K562 (cell line): ENCODE data around the gene CDK11A. TPM values are rescaled to one million over a fixed set of nuclear protein-coding genes. Genes with fewer than 3 reads are reported as not detected.
A peak's percentile ranks its signal among the peaks of the same experiment; 100 is the strongest.

Source experiments
- ARNT ChIP-seq, 2 experiments: fragments of 450-650 bp; IDR thresholded peaks; 2 replicates each; pipeline ENCODE4 v1.6.1; 2016; ENCODE audit warnings: mild to moderate bottlenecking in 1 of 2
- CHCHD3 ChIP-seq: fragments of 250-450 bp; sonication (Bioruptor Pico); IDR thresholded peaks from 2 replicates; pipeline ENCODE4 v2.1.2; 2022; ENCODE audit warnings: mild to moderate bottlenecking
- CREB1 ChIP-seq, 2 experiments: sonication (generic) in 1 of 2; formaldehyde crosslinking in 1 of 2; IDR thresholded peaks; 2 replicates each; pipeline versions ENCODE4 v1.6.1 to v1.8.0; 2012 to 2022; ENCODE audit warnings: inconsistent platforms in 1 of 2, mild to moderate bottlenecking in 1 of 2, missing genetic modification reagents in 1 of 2, moderate library complexity in 1 of 2
- EHMT2 ChIP-seq: fragments of 450-650 bp; IDR thresholded peaks from 2 replicates; pipeline ENCODE4 v1.6.1; 2018; ENCODE audit warnings: antibody characterized with exemption
- HDAC6 ChIP-seq: IDR thresholded peaks from 2 replicates; pipeline ENCODE4 v1.6.1; 2012; ENCODE audit warnings: low read depth, mild to moderate bottlenecking, control low read depth, inconsistent platforms, low read length, moderate library complexity
- ILK ChIP-seq: fragments of 450-650 bp; IDR thresholded peaks from 2 replicates; pipeline ENCODE4 v1.6.1; 2016; ENCODE audit warnings: missing genetic modification characterization, low read depth, mild to moderate bottlenecking, missing compliant biosample characterization, moderate library complexity, borderline replicate concordance
- KDM2B ChIP-seq: fragments of 250-450 bp; sonication (Bioruptor Pico); IDR thresholded peaks from 2 replicates; pipeline ENCODE4 v1.8.0; 2021; ENCODE audit warnings: mild to moderate bottlenecking, moderate library complexity
- KLF10 ChIP-seq: fragments of 250-450 bp; sonication (Bioruptor Pico); IDR thresholded peaks from 2 replicates; pipeline ENCODE4 v1.6.1; 2021; ENCODE audit warnings: matching md5 sums
- MCM5 ChIP-seq: fragments of 450-650 bp; IDR thresholded peaks from 2 replicates; pipeline ENCODE4 v1.6.1; 2016; ENCODE audit warnings: low read depth
- MTA2 ChIP-seq: fragments of 450-650 bp; IDR thresholded peaks from 2 replicates; pipeline ENCODE4 v1.6.1; 2016; ENCODE audit warnings: low read depth
- NONO ChIP-seq, 2 experiments: fragments of 200-400 bp in 1 of 2; fragments of 450-650 bp in 1 of 2; formaldehyde crosslinking in 1 of 2; IDR thresholded peaks; 2 replicates each; pipeline ENCODE4 v1.6.1; 2017; ENCODE audit warnings: low read depth in 2 of 2, mild to moderate bottlenecking in 2 of 2, moderate library complexity in 2 of 2, low read length in 1 of 2
- POU5F1 ChIP-seq: fragments of 150-350 bp; IDR thresholded peaks from 2 replicates; pipeline ENCODE4 v1.6.1; 2014; ENCODE audit warnings: borderline replicate concordance, low read length, low read depth, mild to moderate bottlenecking; ENCODE audit not compliant: partially characterized antibody
- RAD21 ChIP-seq, 2 experiments: fragments of 250-450 bp in 1 of 2; fragments of 450-650 bp in 1 of 2; sonication (Bioruptor Pico) in 1 of 2; formaldehyde crosslinking in 1 of 2; IDR thresholded peaks in 1 of 2; conservative IDR thresholded peaks in 1 of 2; 2 replicates each; pipeline versions ENCODE4 v1.4.0 to v1.8.0; 2020 to 2022; ENCODE audit warnings: mild to moderate bottlenecking in 2 of 2, moderate library complexity in 1 of 2
- SMAD4 ChIP-seq: fragments of 250-450 bp; sonication (Bioruptor Pico); conservative IDR thresholded peaks from 2 replicates; pipeline ENCODE4 v1.8.0; 2021; ENCODE audit warnings: inconsistent platforms, mild to moderate bottlenecking, moderate library complexity
- SRSF9 ChIP-seq: fragments of 200-400 bp; formaldehyde crosslinking; IDR thresholded peaks from 2 replicates; pipeline ENCODE4 v1.6.1; 2017; ENCODE audit warnings: low read depth, low read length, borderline replicate concordance
- TAL1 ChIP-seq: fragments of 450-650 bp; IDR thresholded peaks from 2 replicates; pipeline ENCODE4 v1.6.1; 2016; ENCODE audit warnings: mild to moderate bottlenecking
- TBP ChIP-seq: optimal IDR thresholded peaks from 2 replicates; pipeline ENCODE3; 2011; ENCODE audit warnings: low read depth, low read length, improper control_type of control experiment
- TGIF2 ChIP-seq: sonication (generic); formaldehyde crosslinking; IDR thresholded peaks from 2 replicates; pipeline ENCODE4 v1.8.1; 2022; ENCODE audit warnings: mild to moderate bottlenecking, missing genetic modification reagents, moderate library complexity
- XRCC3 ChIP-seq: fragments of 450-650 bp; IDR thresholded peaks from 2 replicates; pipeline ENCODE4 v1.6.1; 2017; ENCODE audit warnings: mild to moderate bottlenecking, moderate library complexity
- ZC3H11A ChIP-seq: IDR thresholded peaks from 2 replicates; pipeline ENCODE4 v1.6.1; 2012; ENCODE audit warnings: low read depth, low read length, improper control_type of control experiment
- ZFP36 ChIP-seq: fragments of 150-350 bp; IDR thresholded peaks from 2 replicates; pipeline ENCODE4 v1.6.1; 2018; ENCODE audit warnings: low read length, low read depth; ENCODE audit not compliant: partially characterized antibody
- ZKSCAN8 ChIP-seq: fragments of 200-800 bp; sonication (Bioruptor generic); IDR thresholded peaks from 2 replicates; pipeline ENCODE4 v1.6.1; 2016; ENCODE audit warnings: missing genetic modification characterization, missing compliant biosample characterization
- ZNF165 ChIP-seq: fragments of 250-450 bp; sonication (Bioruptor Pico); IDR thresholded peaks from 2 replicates; pipeline ENCODE4 v1.4.0; 2020; ENCODE audit warnings: borderline replicate concordance
- ZNF253 ChIP-seq: fragments of 250-450 bp; sonication (Bioruptor Pico); conservative IDR thresholded peaks from 2 replicates; pipeline ENCODE4 v1.6.1; 2021; ENCODE audit warnings: mild to moderate bottlenecking
- ZNF75A ChIP-seq: fragments of 450-650 bp; formaldehyde crosslinking; IDR thresholded peaks from 2 replicates; pipeline ENCODE4 v1.4.0; 2020; ENCODE audit warnings: mild to moderate bottlenecking
- polyA plus RNA-seq, 8 experiments: library from polyadenylated mRNA; depleted of rRNA in 4 of 8; stranded (reverse) in 5 of 8; unstranded in 3 of 8; fragments of >200 nt; fragmentation: Nextera tagmentation in 2 of 8; fragmentation: Illumina TruSeq in 1 of 8; extraction: Ambion mirVana in 2 of 8; extraction: Trizol in 1 of 8; gene quantifications; 2 replicates each; pipeline versions ENCODE4 v1.2.1 to v1.2.3, GENCODE V29; 2011 to 2014; ENCODE audit warnings: inconsistent platforms in 1 of 8, missing spikeins in 1 of 8
- total RNA-seq, 7 experiments: library from RNA; depleted of rRNA in 6 of 7; stranded (reverse); fragments of >200 nt in 6 of 7; fragmentation: Illumina TruSeq in 2 of 7; extraction: Trizol in 2 of 7; gene quantifications; 2 replicates each; pipeline versions ENCODE4 v1.2.1 to v1.2.3, GENCODE V29; 2011 to 2021; ENCODE audit warnings: low replicate concordance in 1 of 7
- TF ChIP-seq, protein P1 (sequence below): fragments of 200-800 bp; sonication (Bioruptor generic); IDR thresholded peaks from 2 replicates; pipeline ENCODE4 v1.6.1; 2016; ENCODE audit warnings: missing genetic modification characterization, missing compliant biosample characterization

CDK11A gene
- total and polyA plus RNA-seq, 9 of the 15 experiments (the other 6 are each of a cell fraction or from before 2014, with no cell fraction given): 4.5 to 71.0 (median 43.9) TPM

DNA sequence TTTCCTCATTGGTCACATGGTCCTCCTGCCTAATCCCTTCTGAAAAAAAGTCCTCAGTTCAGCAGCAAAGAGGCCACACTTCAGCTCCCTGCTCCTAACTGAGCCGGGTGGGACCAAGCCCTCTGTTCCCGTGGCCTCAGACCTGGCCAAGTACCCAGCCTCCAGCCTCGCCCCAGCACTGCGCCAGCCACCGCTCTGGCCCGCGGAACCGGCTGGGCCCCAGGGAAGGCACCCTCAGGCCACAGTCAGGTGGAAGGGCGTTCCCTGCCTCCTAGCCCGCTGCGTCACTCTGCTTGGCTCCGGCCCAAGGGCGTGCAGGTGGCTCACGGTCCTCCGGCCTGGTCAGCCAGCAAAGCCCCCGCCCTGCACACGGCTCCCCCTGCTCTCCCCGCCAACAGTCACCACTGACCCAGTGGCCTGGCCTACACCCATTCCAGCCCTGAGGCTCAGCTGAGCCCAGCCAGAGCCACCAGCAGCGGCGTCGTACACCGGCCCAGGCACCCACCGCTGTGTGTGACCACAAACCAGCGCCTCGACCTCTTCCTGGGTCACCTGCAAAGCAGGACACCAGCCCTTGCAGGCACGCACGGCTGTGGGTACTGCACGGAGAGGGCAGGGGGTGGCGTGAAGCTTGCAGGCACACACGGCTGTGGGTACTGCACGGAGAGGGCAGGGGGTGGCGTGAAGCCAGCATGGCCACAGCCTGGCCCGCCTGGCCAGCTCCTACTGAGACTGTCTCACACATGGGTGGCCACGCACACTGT lies 34.7 kb upstream of the CDK11A start (continued):
- TF ChIP-seq, protein P1, sequence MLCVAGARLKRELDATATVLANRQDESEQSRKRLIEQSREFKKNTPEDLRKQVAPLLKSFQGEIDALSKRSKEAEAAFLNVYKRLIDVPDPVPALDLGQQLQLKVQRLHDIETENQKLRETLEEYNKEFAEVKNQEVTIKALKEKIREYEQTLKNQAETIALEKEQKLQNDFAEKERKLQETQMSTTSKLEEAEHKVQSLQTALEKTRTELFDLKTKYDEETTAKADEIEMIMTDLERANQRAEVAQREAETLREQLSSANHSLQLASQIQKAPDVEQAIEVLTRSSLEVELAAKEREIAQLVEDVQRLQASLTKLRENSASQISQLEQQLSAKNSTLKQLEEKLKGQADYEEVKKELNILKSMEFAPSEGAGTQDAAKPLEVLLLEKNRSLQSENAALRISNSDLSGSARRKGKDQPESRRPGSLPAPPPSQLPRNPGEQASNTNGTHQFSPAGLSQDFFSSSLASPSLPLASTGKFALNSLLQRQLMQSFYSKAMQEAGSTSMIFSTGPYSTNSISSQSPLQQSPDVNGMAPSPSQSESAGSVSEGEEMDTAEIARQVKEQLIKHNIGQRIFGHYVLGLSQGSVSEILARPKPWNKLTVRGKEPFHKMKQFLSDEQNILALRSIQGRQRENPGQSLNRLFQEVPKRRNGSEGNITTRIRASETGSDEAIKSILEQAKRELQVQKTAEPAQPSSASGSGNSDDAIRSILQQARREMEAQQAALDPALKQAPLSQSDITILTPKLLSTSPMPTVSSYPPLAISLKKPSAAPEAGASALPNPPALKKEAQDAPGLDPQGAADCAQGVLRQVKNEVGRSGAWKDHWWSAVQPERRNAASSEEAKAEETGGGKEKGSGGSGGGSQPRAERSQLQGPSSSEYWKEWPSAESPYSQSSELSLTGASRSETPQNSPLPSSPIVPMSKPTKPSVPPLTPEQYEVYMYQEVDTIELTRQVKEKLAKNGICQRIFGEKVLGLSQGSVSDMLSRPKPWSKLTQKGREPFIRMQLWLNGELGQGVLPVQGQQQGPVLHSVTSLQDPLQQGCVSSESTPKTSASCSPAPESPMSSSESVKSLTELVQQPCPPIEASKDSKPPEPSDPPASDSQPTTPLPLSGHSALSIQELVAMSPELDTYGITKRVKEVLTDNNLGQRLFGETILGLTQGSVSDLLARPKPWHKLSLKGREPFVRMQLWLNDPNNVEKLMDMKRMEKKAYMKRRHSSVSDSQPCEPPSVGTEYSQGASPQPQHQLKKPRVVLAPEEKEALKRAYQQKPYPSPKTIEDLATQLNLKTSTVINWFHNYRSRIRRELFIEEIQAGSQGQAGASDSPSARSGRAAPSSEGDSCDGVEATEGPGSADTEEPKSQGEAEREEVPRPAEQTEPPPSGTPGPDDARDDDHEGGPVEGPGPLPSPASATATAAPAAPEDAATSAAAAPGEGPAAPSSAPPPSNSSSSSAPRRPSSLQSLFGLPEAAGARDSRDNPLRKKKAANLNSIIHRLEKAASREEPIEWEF: peak; percentile 90
- no peak for TF ChIP-seq MTA2
- TF ChIP-seq ZNF75A (CRISPR knock-in tag): no peak
- TF ChIP-seq RAD21 (CRISPR knock-in tag; conservative IDR thresholded peaks at IDR 0.05 in 1 of 2, IDR thresholded peaks at IDR 0.05 in 1 of 2): peak in 1 of 2 experiments; percentile 14; a peak in 1 of 4 replicates
- TF ChIP-seq ARNT (IDR thresholded peaks at IDR 0.05): no peak
- TF ChIP-seq KDM2B: no peak
- TF ChIP-seq NONO (IDR thresholded peaks at IDR 0.05; ENCODE audit: low read depth in 2 of 2, low read length in 1 of 2): peak in 1 of 2 experiments; percentile 81; a peak in 1 of 4 replicates
- no peak for TF ChIP-seq ZNF253 (CRISPR knock-in tag)
- TF ChIP-seq TBP: peak; percentile 50
- TF ChIP-seq SMAD4 (CRISPR knock-in tag): peak; percentile 89
- peak; percentile 58; the same call in 1 of the 2 replicates for TF ChIP-seq CREB1 (IDR thresholded peaks at IDR 0.05)
- peak; percentile 82; the same call in 1 of the 2 replicates for TF ChIP-seq CREB1 (CRISPR knock-in tag; IDR thresholded peaks at IDR 0.05)
- TF ChIP-seq ZKSCAN8 (CRISPR knock-in tag): no peak
- no peak for TF ChIP-seq TGIF2 (CRISPR knock-in tag)
- TF ChIP-seq TAL1: no peak
- TF ChIP-seq KLF10: no peak
- TF ChIP-seq ZFP36: peak; percentile 43
- no peak for TF ChIP-seq SRSF9
- no peak for TF ChIP-seq ZNF165 (CRISPR knock-in tag)
- TF ChIP-seq HDAC6: no peak
- no peak for TF ChIP-seq EHMT2
- TF ChIP-seq MCM5: no peak
- no peak for TF ChIP-seq XRCC3
- TF ChIP-seq POU5F1: no peak
- TF ChIP-seq CHCHD3: no peak
- TF ChIP-seq ZC3H11A: no peak
- TF ChIP-seq ILK: no peak
